Loucy (cell line): ENCODE results near the gene PRH2.

Source experiments
- CTCF ChIP-seq: fragments of 200-600 bp; sonication (generic); conservative IDR thresholded peaks from 2 replicates; pipeline ENCODE4 v1.5.1; 2014; ENCODE audit warnings: mild to moderate bottlenecking, antibody characterized with exemption, low read length
- EZH2phosphoT487 ChIP-seq: fragments of 200-600 bp; IDR thresholded peaks from 2 replicates; pipeline ENCODE4 v1.6.1; 2018; ENCODE audit warnings: antibody characterized with exemption, mild to moderate bottlenecking, moderate library complexity, borderline replicate concordance

GRCh38 chr12:10965476-10965875, 36.4 kb downstream of the PRH2 start:
- TF ChIP-seq CTCF, result no peak
- TF ChIP-seq EZH2phosphoT487, result no peak
